HG03064 (cell line): ENCODE data around the gene TMEM231.

Source experiments
- ATAC-seq: cut with Tn5 transposase; IDR thresholded peaks from one replicate; pipeline ENCODE4 v1.9.1; 2021; ENCODE audit warnings: low read depth; ENCODE audit not compliant: unreplicated experiment

Gene TMEM231

DNA sequence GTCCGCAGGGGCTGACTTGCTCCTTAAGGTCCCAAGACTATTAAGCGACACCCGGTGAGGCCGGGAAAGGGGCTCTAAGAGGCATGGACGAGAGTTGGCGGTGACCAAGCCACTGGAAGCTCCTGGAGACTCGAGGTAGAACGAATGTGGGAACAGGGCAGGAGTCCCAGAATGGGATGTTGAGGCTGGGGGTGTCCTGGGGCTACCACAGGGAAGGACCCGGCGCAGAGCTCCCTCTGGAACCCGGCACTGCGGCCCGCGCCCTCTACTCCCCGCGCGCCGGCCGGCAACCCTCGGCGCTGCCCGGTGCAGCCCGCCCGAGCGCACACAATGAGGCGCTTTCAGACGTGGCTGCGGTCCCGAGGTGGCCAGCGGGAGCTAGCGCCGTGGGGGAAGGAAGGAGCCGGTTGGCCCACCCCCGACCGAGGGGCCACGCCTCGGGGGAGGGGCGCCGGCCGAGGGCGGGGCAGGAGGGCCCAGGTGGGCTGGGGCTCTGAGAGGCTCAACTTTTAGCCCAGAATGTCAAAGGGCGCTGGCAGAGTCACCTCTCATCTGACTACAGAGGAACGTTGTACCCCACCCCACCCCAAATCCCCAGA, 60.9 kb downstream of the TMEM231 start, which contains the start of gene CHST6:
CHST6 (minus strand) TSS at position 366 of the 599 bp plus-strand sequence. CDS start 15,613 bp downstream, outside the sequence.
- ATAC-seq, result no peak

- no peak for ATAC-seq
Measured at GRCh38 chr16:75494661-75495075, 61.4 kb downstream of the TMEM231 start.

- ATAC-seq, result no peak
Measured at GRCh38 chr16:75494184-75494583, 61.9 kb downstream of the TMEM231 start.

GRCh38 chr16:75491876-75492275, 64.2 kb downstream of the TMEM231 start:
- no peak for ATAC-seq

DNA sequence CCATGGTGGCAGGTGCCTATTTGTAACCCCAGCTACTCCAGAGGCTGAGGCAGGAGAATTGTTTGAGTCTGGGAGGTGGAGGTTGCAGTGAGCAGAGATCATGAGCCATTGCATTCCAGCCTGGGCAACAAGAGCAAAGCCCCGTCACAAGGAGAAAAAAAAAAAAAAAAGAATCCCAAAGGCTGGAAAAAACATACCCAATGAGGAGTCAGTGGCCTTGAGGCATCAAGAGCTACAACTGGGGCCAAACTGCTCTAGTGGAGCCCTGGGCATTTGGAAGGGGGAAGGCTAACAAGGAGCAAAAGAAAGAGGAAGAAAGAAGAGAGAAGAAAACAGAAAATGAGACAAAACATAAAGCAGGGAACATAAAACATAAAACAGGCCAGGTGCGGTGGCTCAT, 67.7 kb downstream of the TMEM231 start:
- no peak for ATAC-seq
